Lower lobe of right lung (tissue), 2 donors: Measurements from ENCODE around the gene RECK. TPM values are rescaled to one million over a fixed set of nuclear protein-coding genes. Genes with fewer than 3 reads are reported as not detected.

Source experiments
- ATAC-seq, 2 donors: fragments of 200-7000 bp; cut with Tn5 transposase; one replicate each; pipeline ENCODE4 v1.9.1; 2020 to 2022; ENCODE audit warnings: mild to moderate bottlenecking in 2 of 2, moderate library complexity in 2 of 2
- DNase-seq: peaks from one replicate; pipeline ENCODE4 v3.0.0-alpha.2; 2020
- H3K27ac ChIP-seq: fragments of 200-600 bp; one replicate; pipeline ENCODE4 v1.8.0; 2022
- H3K27me3 ChIP-seq: fragments of 200-600 bp; one replicate; pipeline ENCODE4 v1.8.0; 2022; ENCODE audit warnings: low read depth
- H3K36me3 ChIP-seq: fragments of 200-600 bp; one replicate; pipeline ENCODE4 v1.8.0; 2022; ENCODE audit warnings: mild to moderate bottlenecking
- H3K4me1 ChIP-seq: fragments of 200-600 bp; one replicate; pipeline ENCODE4 v1.8.0; 2022
- H3K4me3 ChIP-seq: fragments of 200-600 bp; one replicate; pipeline ENCODE4 v1.8.0; 2022; ENCODE audit warnings: mild to moderate bottlenecking
- H3K9me3 ChIP-seq: fragments of 200-600 bp; one replicate; pipeline ENCODE4 v1.8.0; 2022
- intact Hi-C: fragments of 100-400 bp; cut with DNase I; formaldehyde crosslinking; loops from one replicate; pipeline ENCODE4 v1.11.0; 2022
- total RNA-seq: library from RNA; stranded (reverse); fragmentation: NEBNext Ultra II Directional; extraction: Animal tissue kit (Norgen Biotek cat#: 25700); gene quantifications from one replicate; pipeline ENCODE4 v1.2.1, GENCODE V29; 2021
- TF ChIP-seq, protein P1 (sequence below): fragments of 200-600 bp; IDR thresholded peaks from one replicate; pipeline ENCODE4 v1.8.0; 2022; ENCODE audit warnings: antibody characterized with exemption, mild to moderate bottlenecking
- donor health status: DM: no; HTN: yes; CAD: no; lungs with severe emphysema.

The RECK gene
- total RNA-seq, 1 donor from 2014 or later: 15.2 TPM

DNA sequence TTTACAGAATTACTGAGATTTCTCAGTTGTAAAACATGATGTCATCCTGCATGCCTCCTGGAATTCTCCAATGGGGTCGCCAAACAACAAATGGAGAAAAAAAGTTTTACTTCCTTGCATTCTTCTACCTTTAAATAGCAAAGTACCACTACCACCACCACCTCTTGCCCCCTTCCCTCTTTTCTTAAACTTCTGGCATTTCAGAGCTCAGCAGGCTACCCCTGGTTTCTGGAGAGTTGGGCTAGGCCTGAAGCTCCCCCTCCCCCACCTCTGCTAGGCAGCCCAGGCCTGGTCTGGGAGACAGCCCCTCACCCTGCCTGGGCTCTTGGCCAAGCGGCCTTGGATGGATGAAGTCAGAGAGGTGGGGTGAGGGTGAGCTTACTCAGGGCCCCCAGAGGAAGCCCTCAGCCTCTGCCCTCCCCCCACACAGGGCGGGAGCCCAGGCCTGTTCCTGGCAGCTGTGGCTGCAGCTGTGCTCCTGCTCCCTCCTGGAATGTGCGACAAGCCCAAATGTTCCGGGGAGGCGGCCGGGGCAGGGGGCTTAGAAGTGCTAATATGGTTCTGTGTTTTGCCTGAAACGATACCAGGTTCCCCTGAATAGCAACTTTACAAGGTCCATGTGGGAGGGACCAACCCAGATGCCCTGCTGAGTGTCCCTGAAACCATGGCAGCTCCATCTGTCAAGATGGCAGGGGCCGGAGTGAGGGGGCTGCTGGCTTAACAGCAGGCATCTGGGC is 126.5 kb downstream of the RECK start:
- Histone ChIP-seq H3K27me3 (no peaks in the 10 kb centered on the region), H3K4me3 (no peak overlapping the region), H3K4me1 (peaks cover 32% of the 10 kb centered on the region), H3K36me3 (no peaks in the 10 kb centered on the region), H3K9me3 (no peaks in the 10 kb centered on the region), H3K27ac (peak overlapping the region; percentile 69)
- intact Hi-C loops: no loop called here
- TF ChIP-seq, protein P1, sequence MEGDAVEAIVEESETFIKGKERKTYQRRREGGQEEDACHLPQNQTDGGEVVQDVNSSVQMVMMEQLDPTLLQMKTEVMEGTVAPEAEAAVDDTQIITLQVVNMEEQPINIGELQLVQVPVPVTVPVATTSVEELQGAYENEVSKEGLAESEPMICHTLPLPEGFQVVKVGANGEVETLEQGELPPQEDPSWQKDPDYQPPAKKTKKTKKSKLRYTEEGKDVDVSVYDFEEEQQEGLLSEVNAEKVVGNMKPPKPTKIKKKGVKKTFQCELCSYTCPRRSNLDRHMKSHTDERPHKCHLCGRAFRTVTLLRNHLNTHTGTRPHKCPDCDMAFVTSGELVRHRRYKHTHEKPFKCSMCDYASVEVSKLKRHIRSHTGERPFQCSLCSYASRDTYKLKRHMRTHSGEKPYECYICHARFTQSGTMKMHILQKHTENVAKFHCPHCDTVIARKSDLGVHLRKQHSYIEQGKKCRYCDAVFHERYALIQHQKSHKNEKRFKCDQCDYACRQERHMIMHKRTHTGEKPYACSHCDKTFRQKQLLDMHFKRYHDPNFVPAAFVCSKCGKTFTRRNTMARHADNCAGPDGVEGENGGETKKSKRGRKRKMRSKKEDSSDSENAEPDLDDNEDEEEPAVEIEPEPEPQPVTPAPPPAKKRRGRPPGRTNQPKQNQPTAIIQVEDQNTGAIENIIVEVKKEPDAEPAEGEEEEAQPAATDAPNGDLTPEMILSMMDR: no peak
- ATAC-seq: peak in 1 of 2 donors; percentile 38
- DNase-seq: no peak

DNA sequence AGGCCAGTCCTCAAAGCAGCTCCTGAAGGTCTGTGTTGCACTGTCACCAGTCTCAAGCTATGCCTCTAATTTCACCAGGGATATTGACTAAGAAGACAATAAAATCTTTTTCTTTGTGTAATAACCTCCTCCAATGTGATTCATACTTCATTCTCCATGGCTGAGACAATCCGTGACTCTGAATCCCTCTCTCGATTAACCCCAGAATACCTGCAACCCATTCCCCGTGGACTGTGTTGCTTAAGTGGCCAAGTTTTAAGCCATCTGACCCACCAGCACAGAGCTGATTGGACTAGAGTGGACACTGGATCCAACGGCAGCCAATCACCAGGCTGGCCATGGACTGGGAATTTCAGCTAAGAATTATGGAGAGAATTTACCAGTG is 127.1 kb downstream of the RECK start:
- DNase-seq (no peak), ATAC-seq (no peak)
- Histone ChIP-seq H3K4me3 (no peak overlapping the region), H3K9me3 (no peaks in the 10 kb centered on the region), H3K36me3 (no peaks in the 10 kb centered on the region), H3K27ac (peak overlapping the region; percentile 69), H3K4me1 (peaks cover 26% of the 10 kb centered on the region), H3K27me3 (no peaks in the 10 kb centered on the region)
- intact Hi-C loops: no loop called here
- TF ChIP-seq, protein P1: no peak

DNA sequence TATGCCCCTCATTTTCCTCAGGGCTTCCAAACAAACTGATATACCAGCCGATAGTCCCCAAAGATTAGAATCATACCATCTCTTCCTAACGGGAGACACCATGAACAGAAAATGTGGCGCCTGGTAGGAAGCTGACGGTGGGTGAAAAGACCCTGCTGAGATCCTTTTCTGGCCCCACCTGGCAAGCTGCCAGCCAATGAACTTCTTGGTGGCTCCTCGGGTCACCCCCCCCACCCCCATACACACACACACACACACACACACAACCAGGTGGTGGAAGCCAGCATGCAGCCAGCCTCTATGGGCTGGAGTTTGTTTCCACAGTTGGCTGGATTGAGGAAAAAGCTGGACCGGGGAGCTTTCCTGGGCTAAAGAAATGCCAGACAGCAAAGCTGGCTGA is 127.7 kb downstream of the RECK start:
- intact Hi-C loops: no loop called here
- DNase-seq (no peak), ATAC-seq (no peak)
- H3K27ac ChIP-seq: no peak overlapping the region
- no peaks in the 10 kb centered on the region for H3K27me3 ChIP-seq
- H3K4me1 ChIP-seq: peaks cover 22% of the 10 kb centered on the region
- no peaks in the 10 kb centered on the region for H3K36me3 ChIP-seq
- TF ChIP-seq, protein P1: no peak
- no peaks in the 10 kb centered on the region for H3K9me3 ChIP-seq
- no peak overlapping the region for H3K4me3 ChIP-seq

DNA sequence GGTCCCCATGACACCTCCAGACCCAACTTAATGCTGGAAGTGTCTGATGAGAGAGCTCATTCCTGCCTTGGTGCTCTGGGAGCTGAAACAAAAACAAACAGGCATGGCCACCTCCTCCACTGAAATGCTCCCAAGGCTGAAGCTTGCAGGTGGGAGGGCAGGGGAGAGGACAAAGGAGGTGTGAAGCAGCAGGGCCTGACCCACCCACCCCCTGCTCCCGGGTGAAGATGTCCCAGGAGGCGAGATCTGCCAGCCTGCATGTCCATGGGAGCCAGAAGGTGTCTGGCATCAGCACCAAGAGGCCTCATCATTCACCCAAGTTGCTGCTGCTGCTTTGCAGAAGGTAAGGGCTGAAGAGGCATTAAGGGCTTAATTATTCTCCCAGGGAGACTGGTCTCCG is 128.3 kb downstream of the RECK start:
- H3K4me3 ChIP-seq: no peak overlapping the region
- no peaks in the 10 kb centered on the region for H3K36me3 ChIP-seq
- no peaks in the 10 kb centered on the region for H3K9me3 ChIP-seq
- H3K27ac ChIP-seq: no peak overlapping the region
- ATAC-seq (no peak), DNase-seq (no peak)
- H3K27me3 ChIP-seq: no peaks in the 10 kb centered on the region
- peaks cover 19% of the 10 kb centered on the region for H3K4me1 ChIP-seq
- intact Hi-C loops: loop anchor here (5.0 kb wide), 1 partner anchor 63 kb away; no protein-coding TSS in a partner anchor
- TF ChIP-seq, protein P1: no peak

DNA sequence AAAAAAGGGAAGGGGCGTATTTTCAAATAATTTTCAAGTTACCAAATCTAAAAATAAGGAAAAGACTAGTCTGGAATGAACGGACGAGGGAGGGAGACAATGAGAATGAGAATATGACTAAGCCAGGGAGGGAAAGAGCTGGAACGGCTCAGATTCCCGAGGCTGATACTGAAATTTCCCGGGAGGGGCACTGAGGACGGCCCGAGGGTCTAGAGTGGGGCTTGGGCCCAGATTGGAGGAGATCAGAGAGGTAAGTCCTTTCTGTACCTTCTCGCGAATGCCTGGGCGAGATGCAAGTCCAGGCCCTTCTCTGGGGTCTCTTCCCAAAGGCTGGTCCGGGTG is 129.1 kb downstream of the RECK start:
- TF ChIP-seq, protein P1: no peak
- H3K36me3 ChIP-seq: no peaks in the 10 kb centered on the region
- H3K4me3 ChIP-seq: peak overlapping the region; percentile 49
- DNase-seq (no peak), ATAC-seq (peak; percentile 4 to 6)
- intact Hi-C loops: loop anchor here (5.0 kb wide), 1 partner anchor 63 kb away; no protein-coding TSS in a partner anchor
- peak overlapping the region; percentile 51 for H3K27ac ChIP-seq
- peaks cover 19% of the 10 kb centered on the region for H3K4me1 ChIP-seq
- no peaks in the 10 kb centered on the region for H3K27me3 ChIP-seq
- no peaks in the 10 kb centered on the region for H3K9me3 ChIP-seq
